ENCODE results near the gene NUTF2.

Gene NUTF2

DNA sequence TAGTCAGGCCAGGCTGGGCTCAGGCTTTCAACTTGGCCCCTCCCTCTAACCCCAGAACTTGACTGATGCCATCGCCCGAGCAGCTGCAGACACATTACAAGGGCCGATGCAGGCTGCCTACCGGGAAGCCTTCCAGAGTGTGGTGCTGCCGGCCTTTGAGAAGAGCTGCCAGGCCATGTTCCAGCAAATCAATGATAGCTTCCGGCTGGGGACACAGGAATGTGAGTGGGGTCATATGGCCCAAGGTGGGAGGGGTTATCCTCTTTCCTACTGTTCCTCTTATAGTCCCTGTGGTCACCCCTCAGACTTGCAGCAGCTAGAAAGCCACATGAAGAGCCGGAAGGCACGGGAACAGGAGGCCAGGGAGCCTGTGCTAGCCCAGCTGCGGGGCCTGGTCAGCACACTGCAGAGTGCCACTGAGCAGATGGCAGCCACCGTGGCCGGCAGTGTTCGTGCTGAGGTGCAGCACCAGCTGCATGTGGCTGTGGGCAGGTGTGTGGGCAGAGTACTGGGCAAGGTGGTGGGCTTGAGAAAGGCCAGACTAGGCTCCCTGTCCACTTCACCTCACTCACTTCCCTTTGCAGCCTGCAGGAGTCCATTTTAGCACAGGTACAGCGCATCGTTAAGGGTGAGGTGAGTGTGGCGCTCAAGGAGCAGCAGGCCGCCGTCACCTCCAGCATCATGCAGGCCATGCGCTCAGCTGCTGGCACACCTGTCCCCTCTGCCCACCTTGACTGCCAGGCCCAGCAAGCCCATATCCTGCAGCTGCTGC, 35.8 kb downstream of the NUTF2 start:
- TF ChIP-seq, protein P1, sequence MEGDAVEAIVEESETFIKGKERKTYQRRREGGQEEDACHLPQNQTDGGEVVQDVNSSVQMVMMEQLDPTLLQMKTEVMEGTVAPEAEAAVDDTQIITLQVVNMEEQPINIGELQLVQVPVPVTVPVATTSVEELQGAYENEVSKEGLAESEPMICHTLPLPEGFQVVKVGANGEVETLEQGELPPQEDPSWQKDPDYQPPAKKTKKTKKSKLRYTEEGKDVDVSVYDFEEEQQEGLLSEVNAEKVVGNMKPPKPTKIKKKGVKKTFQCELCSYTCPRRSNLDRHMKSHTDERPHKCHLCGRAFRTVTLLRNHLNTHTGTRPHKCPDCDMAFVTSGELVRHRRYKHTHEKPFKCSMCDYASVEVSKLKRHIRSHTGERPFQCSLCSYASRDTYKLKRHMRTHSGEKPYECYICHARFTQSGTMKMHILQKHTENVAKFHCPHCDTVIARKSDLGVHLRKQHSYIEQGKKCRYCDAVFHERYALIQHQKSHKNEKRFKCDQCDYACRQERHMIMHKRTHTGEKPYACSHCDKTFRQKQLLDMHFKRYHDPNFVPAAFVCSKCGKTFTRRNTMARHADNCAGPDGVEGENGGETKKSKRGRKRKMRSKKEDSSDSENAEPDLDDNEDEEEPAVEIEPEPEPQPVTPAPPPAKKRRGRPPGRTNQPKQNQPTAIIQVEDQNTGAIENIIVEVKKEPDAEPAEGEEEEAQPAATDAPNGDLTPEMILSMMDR (IDR thresholded peaks at IDR 0.05; ENCODE audit: low read length), result no peak
- no peak for TF ChIP-seq EZH2 (IDR thresholded peaks at IDR 0.05; ENCODE audit: borderline replicate concordance, low read length)
- no peaks in the 10 kb centered on the region for H3K9me3 ChIP-seq (ENCODE audit: low read length)
- H3K4me3 ChIP-seq (ENCODE audit: low read depth, low read length, poor library complexity, severe bottlenecking), result no peak overlapping the region
- no peak overlapping the region for H2AFZ ChIP-seq (ENCODE audit: low read length)
- no peaks in the 10 kb centered on the region for H3K79me2 ChIP-seq (ENCODE audit: insufficient read depth, low read length)
- H3K9me2 ChIP-seq (ENCODE audit: low read depth, low read length), result no peaks in the 10 kb centered on the region
- H3K27me3 ChIP-seq (ENCODE audit: insufficient read depth, low read length), result no peaks in the 10 kb centered on the region
- H3K36me3 ChIP-seq (ENCODE audit: insufficient read depth, low read length), result peaks cover 89% of the 10 kb centered on the region
- H3K4me2 ChIP-seq (ENCODE audit: low read length), result no peak overlapping the region
- H3F3A ChIP-seq (ENCODE audit: insufficient read depth, low read length), result no peaks in the 10 kb centered on the region
- H4K20me1 ChIP-seq (ENCODE audit: insufficient read depth, low read length), result no peaks in the 10 kb centered on the region
- H3K9ac ChIP-seq (ENCODE audit: low read length), result no peak overlapping the region
- H3K4me1 ChIP-seq (ENCODE audit: insufficient read depth, low read length, severe bottlenecking), result no peaks in the 10 kb centered on the region
- H3K27ac ChIP-seq (ENCODE audit: low read depth, low read length, poor library complexity, severe bottlenecking), result no peak overlapping the region

DNA sequence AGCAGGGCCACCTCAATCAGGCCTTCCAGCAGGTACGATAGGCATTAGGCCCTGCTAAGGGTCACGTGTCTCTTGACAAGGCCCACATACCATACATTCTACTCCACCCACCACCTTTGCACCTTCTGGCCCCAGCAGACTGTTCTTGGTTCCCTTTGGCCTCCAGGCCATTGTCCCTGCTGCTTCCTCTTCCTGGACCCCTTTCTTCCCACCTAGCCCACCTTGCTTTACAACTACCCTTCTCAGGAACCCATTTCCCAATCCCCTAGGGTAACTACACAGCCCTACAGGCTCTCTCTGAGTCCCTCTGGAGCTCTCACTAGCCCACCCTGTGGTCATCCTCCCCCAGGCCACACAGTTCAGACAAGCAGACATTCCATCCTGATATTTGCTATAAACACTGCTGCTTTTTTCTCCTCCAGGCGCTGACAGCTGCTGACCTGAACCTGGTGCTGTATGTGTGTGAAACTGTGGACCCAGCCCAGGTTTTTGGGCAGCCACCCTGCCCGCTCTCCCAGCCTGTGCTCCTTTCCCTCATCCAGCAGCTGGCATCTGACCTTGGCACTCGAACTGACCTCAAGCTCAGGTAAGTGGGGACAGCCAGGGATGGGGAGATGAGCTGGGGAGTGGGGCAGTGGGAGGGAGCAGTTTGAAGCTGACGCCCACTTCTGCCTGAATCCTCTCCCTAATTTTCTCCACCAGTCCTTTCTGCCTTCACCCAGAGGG, 36.6 kb downstream of the NUTF2 start:
- no peak overlapping the region for H3K4me2 ChIP-seq (ENCODE audit: low read length)
- H3F3A ChIP-seq (ENCODE audit: insufficient read depth, low read length), result no peaks in the 10 kb centered on the region
- no peak overlapping the region for H3K4me3 ChIP-seq (ENCODE audit: low read depth, low read length, poor library complexity, severe bottlenecking)
- no peak overlapping the region for H3K27ac ChIP-seq (ENCODE audit: low read depth, low read length, poor library complexity, severe bottlenecking)
- no peaks in the 10 kb centered on the region for H3K4me1 ChIP-seq (ENCODE audit: insufficient read depth, low read length, severe bottlenecking)
- H2AFZ ChIP-seq (ENCODE audit: low read length), result no peak overlapping the region
- H3K27me3 ChIP-seq (ENCODE audit: insufficient read depth, low read length), result no peaks in the 10 kb centered on the region
- no peak for TF ChIP-seq EZH2 (IDR thresholded peaks at IDR 0.05; ENCODE audit: borderline replicate concordance, low read length)
- TF ChIP-seq, protein P1 (IDR thresholded peaks at IDR 0.05; ENCODE audit: low read length), result no peak
- H3K36me3 ChIP-seq (ENCODE audit: insufficient read depth, low read length), result peaks cover 82% of the 10 kb centered on the region
- H3K9me2 ChIP-seq (ENCODE audit: low read depth, low read length), result no peaks in the 10 kb centered on the region
- no peaks in the 10 kb centered on the region for H3K79me2 ChIP-seq (ENCODE audit: insufficient read depth, low read length)
- no peaks in the 10 kb centered on the region for H4K20me1 ChIP-seq (ENCODE audit: insufficient read depth, low read length)
- no peaks in the 10 kb centered on the region for H3K9me3 ChIP-seq (ENCODE audit: low read length)
- no peak overlapping the region for H3K9ac ChIP-seq (ENCODE audit: low read length)

DNA sequence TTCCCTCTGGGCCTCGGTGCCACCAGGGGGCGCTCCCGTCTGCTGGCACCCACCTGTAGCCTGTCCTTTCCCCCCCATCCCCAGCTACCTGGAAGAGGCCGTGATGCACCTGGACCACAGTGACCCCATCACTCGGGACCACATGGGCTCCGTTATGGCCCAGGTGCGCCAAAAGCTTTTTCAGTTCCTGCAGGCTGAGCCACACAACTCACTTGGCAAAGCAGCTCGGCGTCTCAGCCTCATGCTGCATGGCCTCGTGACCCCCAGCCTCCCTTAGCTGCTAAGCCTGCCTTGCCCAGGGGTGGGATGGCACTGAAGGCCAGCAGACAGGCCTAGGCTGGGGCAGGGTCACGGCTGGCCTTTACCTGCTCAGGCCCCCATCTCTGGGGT, 37.1 kb downstream of the NUTF2 start:
- no peaks in the 10 kb centered on the region for H3K4me1 ChIP-seq (ENCODE audit: insufficient read depth, low read length, severe bottlenecking)
- no peaks in the 10 kb centered on the region for H3K79me2 ChIP-seq (ENCODE audit: insufficient read depth, low read length)
- no peaks in the 10 kb centered on the region for H3K9me2 ChIP-seq (ENCODE audit: low read depth, low read length)
- H3K27ac ChIP-seq (ENCODE audit: low read depth, low read length, poor library complexity, severe bottlenecking), result no peak overlapping the region
- H3K9ac ChIP-seq (ENCODE audit: low read length), result no peak overlapping the region
- no peak overlapping the region for H2AFZ ChIP-seq (ENCODE audit: low read length)
- H3F3A ChIP-seq (ENCODE audit: insufficient read depth, low read length), result no peaks in the 10 kb centered on the region
- H3K27me3 ChIP-seq (ENCODE audit: insufficient read depth, low read length), result no peaks in the 10 kb centered on the region
- H3K9me3 ChIP-seq (ENCODE audit: low read length), result no peaks in the 10 kb centered on the region
- TF ChIP-seq, protein P1 (IDR thresholded peaks at IDR 0.05; ENCODE audit: low read length), result peak; percentile 91
- no peak for TF ChIP-seq EZH2 (IDR thresholded peaks at IDR 0.05; ENCODE audit: borderline replicate concordance, low read length)
- H3K4me3 ChIP-seq (ENCODE audit: low read depth, low read length, poor library complexity, severe bottlenecking), result no peak overlapping the region
- H4K20me1 ChIP-seq (ENCODE audit: insufficient read depth, low read length), result no peaks in the 10 kb centered on the region
- peaks cover 76% of the 10 kb centered on the region for H3K36me3 ChIP-seq (ENCODE audit: insufficient read depth, low read length)
- H3K4me2 ChIP-seq (ENCODE audit: low read length), result no peak overlapping the region

Measured in OCI-LY1 (cell line).